Activated naive CD4-positive, alpha-beta T cell treated with anti-CD3 and anti-CD28 coated beads, Interleukin-2, amount 10 ng/mL, durations not matched to agents 5 hours and 36 hours (primary cell): ENCODE results near the gene OR13A1. TPM values are rescaled to one million over a fixed set of nuclear protein-coding genes. Genes with fewer than 3 reads are reported as not detected.

ENCODE experiments used
- total RNA-seq, 2 experiments: library from RNA; stranded (reverse); gene quantifications; one replicate each; pipeline ENCODE4 v1.2.3, GENCODE V29; 2021

OR13A1 gene, protein sequence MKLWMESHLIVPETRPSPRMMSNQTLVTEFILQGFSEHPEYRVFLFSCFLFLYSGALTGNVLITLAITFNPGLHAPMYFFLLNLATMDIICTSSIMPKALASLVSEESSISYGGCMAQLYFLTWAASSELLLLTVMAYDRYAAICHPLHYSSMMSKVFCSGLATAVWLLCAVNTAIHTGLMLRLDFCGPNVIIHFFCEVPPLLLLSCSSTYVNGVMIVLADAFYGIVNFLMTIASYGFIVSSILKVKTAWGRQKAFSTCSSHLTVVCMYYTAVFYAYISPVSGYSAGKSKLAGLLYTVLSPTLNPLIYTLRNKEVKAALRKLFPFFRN
- not detected for total RNA-seq

DNA sequence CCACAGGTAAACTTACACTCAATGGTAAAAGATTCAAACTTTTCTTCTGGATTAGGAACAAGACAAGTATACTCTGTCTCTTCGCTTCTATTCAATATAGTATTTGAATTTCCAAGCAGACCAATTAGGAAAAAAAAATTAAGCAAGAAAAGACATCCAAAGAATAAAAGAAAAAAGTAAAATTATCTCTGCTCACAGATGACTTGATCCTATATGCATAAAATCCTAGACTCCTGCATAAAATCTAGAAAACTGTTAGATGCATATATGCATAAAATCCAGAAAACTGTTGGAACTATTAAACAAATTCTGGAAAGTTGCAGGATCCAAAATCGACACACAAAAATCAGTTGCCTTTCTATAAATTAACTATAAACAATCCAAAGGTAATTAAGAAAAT is at the start of gene OR13A1:
OR13A1 (minus strand) TSS at position 101 of the 400 bp plus-strand sequence. CDS start 11,186 bp downstream, outside the sequence.

Other genes starting within 250 kb of the OR13A1 start
- gene ALOX5, start 58.6 kb upstream of the OR13A1 start, total RNA-seq = 10 to 100 TPM; 13.4 to 13.6 TPM